SU-DHL-6 (cell line): Measurements from ENCODE around the gene MAGOH.
"Not testable (repeated sequence)": the region's sequence is repeated elsewhere in the genome, so short reads cannot be mapped to it uniquely, and the experiment has no call there.

Experiments used
- H2AFZ ChIP-seq: fragments of 200-600 bp; sonication (generic); 2 replicates; pipeline ENCODE4 v1.6.1; 2014; ENCODE audit warnings: low read depth, mild to moderate bottlenecking, moderate library complexity, mixed read lengths, antibody characterized with exemption, low read length; ENCODE audit not compliant: severe bottlenecking
- H3F3A ChIP-seq: fragments of 200-600 bp; shearing (Covaris generic); 2 replicates; pipeline ENCODE4 v1.6.0; 2016; ENCODE audit warnings: antibody characterized with exemption, mild to moderate bottlenecking; ENCODE audit not compliant: insufficient read depth
- H3K27ac ChIP-seq: fragments of 200-600 bp; sonication (generic); 2 replicates; pipeline ENCODE4 v1.5.1; 2016; ENCODE audit warnings: low read depth, mild to moderate bottlenecking, low read length, moderate library complexity, mixed read lengths
- H3K27me3 ChIP-seq: fragments of 200-600 bp; sonication (generic), shearing (Covaris generic); 2 replicates; pipeline ENCODE4 v1.6.0; 2014; ENCODE audit warnings: mild to moderate bottlenecking, low read length
- H3K36me3 ChIP-seq: fragments of 200-600 bp; sonication (generic); 2 replicates; pipeline ENCODE4 v1.6.1; 2014; ENCODE audit warnings: mild to moderate bottlenecking, low read length, mixed read lengths
- H3K4me2 ChIP-seq: fragments of 300-600, 200-600 bp; shearing (Covaris generic), sonication (generic); 2 replicates; pipeline ENCODE4 v1.6.0; 2014; ENCODE audit warnings: low read length, low read depth, mild to moderate bottlenecking; ENCODE audit not compliant: poor library complexity, severe bottlenecking
- H3K4me3 ChIP-seq: fragments of 200-600 bp; sonication (generic); 2 replicates; pipeline ENCODE4 v1.5.1; 2014; ENCODE audit warnings: antibody characterized with exemption, low read length, mild to moderate bottlenecking, mixed read lengths; ENCODE audit not compliant: insufficient read depth, poor library complexity, severe bottlenecking
- H3K79me2 ChIP-seq: fragments of 200-600 bp; sonication (generic); 2 replicates; pipeline ENCODE4 v1.6.1; 2014; ENCODE audit warnings: mild to moderate bottlenecking, low read length, moderate library complexity; ENCODE audit not compliant: insufficient read depth
- H3K9ac ChIP-seq: fragments of 200-600 bp; sonication (generic); 2 replicates; pipeline ENCODE4 v1.7.0; 2014; ENCODE audit warnings: mild to moderate bottlenecking, low read length
- H3K9me2 ChIP-seq: fragments of 200-600 bp; sonication (generic); replicated peaks from 2 replicates; pipeline ENCODE4 v1.6.1; 2014; ENCODE audit warnings: low read length; ENCODE audit not compliant: insufficient read depth
- H3K9me3 ChIP-seq: fragments of 200-600 bp; sonication (generic); 2 replicates; pipeline ENCODE4 v1.6.1; 2014; ENCODE audit warnings: low read length, mixed read lengths; ENCODE audit not compliant: insufficient read depth
- H4K20me1 ChIP-seq: fragments of 200-600 bp; sonication (generic); 2 replicates; pipeline ENCODE4 v1.6.1; 2014; ENCODE audit warnings: low read depth, mild to moderate bottlenecking, antibody characterized with exemption, low read length, moderate library complexity, mixed read lengths
- EZH2phosphoT487 ChIP-seq: fragments of 200-600 bp; sonication (generic), shearing (Covaris generic); conservative IDR thresholded peaks from 2 replicates; pipeline ENCODE4 v1.6.1; 2018; ENCODE audit warnings: mild to moderate bottlenecking, antibody characterized with exemption, low read length, moderate library complexity, mixed read lengths
- TF ChIP-seq, protein P1 (sequence below): fragments of 200-600 bp; sonication (generic); IDR thresholded peaks from one replicate; pipeline ENCODE4 v1.5.1; 2017; ENCODE audit warnings: antibody characterized with exemption, mild to moderate bottlenecking, low read length, moderate library complexity; ENCODE audit not compliant: insufficient read depth, poor library complexity, severe bottlenecking

Gene MAGOH

DNA sequence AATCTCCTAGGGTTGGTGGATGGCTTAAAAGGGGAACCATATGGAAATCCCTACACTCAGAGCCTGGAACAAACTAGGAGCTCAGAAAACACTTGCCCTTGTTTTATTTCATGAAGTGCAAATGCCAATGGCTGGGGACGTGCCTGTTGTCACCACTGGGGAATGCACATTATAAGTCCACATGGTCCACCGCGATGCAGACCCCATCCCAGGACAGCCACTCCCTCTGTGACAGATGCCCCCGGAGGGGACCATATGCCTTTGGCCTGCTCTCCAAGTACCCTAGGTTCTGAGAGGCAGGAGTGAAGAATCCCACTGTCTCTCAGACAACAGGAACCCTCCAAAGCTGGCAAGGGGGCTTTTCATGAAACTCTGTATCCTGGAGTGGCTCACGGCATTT is 47.2 kb upstream of the MAGOH start:
- H3K27me3 ChIP-seq = no peaks in the 10 kb centered on the region
- no peak overlapping the region for H3K4me3 ChIP-seq

DNA sequence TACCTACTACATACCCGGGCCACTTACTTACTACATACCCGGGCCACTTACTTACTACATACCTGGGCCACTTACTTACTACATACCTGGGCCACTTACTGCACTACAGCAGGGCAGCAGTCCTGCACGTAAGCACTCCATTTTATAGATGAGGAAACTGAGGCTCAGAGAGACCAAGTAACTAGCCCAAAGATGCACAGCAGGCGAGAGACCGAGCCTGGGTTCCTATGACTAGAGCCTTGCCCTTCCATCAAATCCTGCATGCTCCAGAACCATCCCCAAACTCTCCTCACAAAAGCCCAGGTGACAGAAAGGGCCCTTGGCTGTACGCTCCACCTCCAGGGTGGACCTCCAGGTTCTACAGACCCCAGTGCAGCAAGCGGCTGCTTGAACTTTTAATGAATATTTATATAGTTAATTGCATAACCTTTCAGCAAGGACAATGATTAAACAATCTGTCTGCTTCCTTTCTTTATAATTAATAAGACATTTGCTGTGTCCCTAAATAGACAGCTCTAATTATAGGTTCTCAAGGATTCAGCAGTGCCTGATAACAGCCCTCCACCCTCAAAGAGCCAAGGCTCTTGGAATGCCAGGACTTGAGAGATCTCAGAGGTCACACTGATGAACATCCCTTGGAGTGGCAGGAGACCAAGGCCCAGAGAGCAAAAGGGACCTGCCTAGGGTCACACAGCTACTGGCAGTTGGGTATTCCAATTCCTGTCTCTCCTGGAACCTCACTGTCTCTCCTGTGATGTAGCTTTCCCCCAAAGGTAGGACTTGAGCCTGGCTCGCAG is 46.1 kb upstream of the MAGOH start:
- no peak overlapping the region for H3K27ac ChIP-seq
- peaks cover 8% of the 10 kb centered on the region; the same call in 1 of the 2 replicates for H3K36me3 ChIP-seq
- no peak overlapping the region for H3K9ac ChIP-seq
- H4K20me1 ChIP-seq = no peaks in the 10 kb centered on the region
- no peaks in the 10 kb centered on the region for H3K79me2 ChIP-seq
- no peak overlapping the region for H3K4me2 ChIP-seq
- no peak for TF ChIP-seq EZH2phosphoT487
- TF ChIP-seq, protein P1, sequence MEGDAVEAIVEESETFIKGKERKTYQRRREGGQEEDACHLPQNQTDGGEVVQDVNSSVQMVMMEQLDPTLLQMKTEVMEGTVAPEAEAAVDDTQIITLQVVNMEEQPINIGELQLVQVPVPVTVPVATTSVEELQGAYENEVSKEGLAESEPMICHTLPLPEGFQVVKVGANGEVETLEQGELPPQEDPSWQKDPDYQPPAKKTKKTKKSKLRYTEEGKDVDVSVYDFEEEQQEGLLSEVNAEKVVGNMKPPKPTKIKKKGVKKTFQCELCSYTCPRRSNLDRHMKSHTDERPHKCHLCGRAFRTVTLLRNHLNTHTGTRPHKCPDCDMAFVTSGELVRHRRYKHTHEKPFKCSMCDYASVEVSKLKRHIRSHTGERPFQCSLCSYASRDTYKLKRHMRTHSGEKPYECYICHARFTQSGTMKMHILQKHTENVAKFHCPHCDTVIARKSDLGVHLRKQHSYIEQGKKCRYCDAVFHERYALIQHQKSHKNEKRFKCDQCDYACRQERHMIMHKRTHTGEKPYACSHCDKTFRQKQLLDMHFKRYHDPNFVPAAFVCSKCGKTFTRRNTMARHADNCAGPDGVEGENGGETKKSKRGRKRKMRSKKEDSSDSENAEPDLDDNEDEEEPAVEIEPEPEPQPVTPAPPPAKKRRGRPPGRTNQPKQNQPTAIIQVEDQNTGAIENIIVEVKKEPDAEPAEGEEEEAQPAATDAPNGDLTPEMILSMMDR = no peak
- H3K9me3 ChIP-seq = no peaks in the 10 kb centered on the region
- H3K9me2 ChIP-seq = no peaks in the 10 kb centered on the region
- no peak overlapping the region for H2AFZ ChIP-seq
- no peaks in the 10 kb centered on the region for H3K27me3 ChIP-seq
- H3K4me3 ChIP-seq = no peak overlapping the region
- peaks cover 2% of the 10 kb centered on the region; the same call in 1 of the 2 replicates for H3F3A ChIP-seq

More for the DNA sequence above, 47.2 kb upstream of the MAGOH start:
- H3K27ac ChIP-seq = no peak overlapping the region
- no peaks in the 10 kb centered on the region for H4K20me1 ChIP-seq
- H3K79me2 ChIP-seq = no peaks in the 10 kb centered on the region
- TF ChIP-seq EZH2phosphoT487 = no peak
- TF ChIP-seq, protein P1 = no peak
- H3K9me2 ChIP-seq = no peaks in the 10 kb centered on the region
- H3F3A ChIP-seq = no peaks in the 10 kb centered on the region
- H3K9ac ChIP-seq = no peak overlapping the region
- H3K36me3 ChIP-seq = peaks cover 8% of the 10 kb centered on the region; the same call in 1 of the 2 replicates
- H3K4me2 ChIP-seq = no peak overlapping the region
- no peak overlapping the region for H2AFZ ChIP-seq
- no peaks in the 10 kb centered on the region for H3K9me3 ChIP-seq

DNA sequence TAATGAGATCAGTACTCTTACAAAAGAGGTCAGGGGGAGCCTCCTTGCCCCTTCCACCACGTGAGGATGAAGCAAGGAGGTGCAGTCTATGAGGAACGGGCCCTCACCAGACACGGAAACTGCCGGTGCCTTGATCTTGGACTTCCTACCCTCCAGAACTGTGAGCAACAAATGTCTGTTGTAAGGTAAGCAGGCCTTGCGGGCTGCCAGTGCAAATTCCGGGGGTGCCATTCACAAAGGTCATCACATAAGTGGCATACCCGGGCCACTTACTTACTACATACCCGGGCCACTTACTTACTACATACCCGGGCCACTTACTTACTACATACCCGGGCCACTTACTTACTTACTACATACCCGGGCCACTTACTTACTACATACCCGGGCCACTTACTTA is 44.8 kb upstream of the MAGOH start:
- H3F3A ChIP-seq, H3K27ac ChIP-seq, H3K9me2 ChIP-seq, H2AFZ ChIP-seq, H3K4me2 ChIP-seq, H3K9me3 ChIP-seq, H3K79me2 ChIP-seq, H3K27me3 ChIP-seq, H3K36me3 ChIP-seq, H4K20me1 ChIP-seq, H3K4me3 ChIP-seq, H3K9ac ChIP-seq: not testable (repeated sequence)

DNA sequence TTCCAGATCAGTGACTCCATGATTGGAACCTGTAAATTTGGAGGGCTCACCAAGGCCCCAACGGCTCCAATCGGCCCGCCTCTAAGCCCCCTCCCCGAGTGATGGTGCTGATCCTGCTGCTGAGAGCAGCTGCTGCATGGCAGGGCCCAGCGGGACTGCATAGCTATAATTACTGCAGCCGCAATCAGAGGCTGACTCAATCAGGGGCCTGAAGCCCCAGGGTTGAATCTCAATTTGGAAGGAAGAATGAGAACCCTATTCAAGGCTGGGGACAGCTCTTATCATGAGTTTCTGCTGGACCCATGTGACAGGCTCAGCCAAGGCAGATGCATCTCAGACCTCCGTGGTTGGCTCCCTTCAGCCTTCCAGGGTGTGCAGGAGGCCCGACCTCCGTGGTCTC is 42.8 kb upstream of the MAGOH start:
- Histone ChIP-seq H3K9ac (no peak overlapping the region), H3F3A (peaks cover 7% of the 10 kb centered on the region; the same call in 1 of the 2 replicates), H3K4me3 (no peak overlapping the region), H3K27ac (no peak overlapping the region), H2AFZ (no peak overlapping the region), H3K9me2 (no peaks in the 10 kb centered on the region), H3K27me3 (no peaks in the 10 kb centered on the region), H3K9me3 (no peaks in the 10 kb centered on the region), H3K36me3 (0 out of 2 replicates have a peak, but pooled peaks cover 4% of the 10 kb centered on the region), H3K79me2 (no peaks in the 10 kb centered on the region), H4K20me1 (no peaks in the 10 kb centered on the region), H3K4me2 (no peak overlapping the region)
- TF ChIP-seq, protein P1 = no peak
- no peak for TF ChIP-seq EZH2phosphoT487
